Measurements from ENCODE around the gene TPCN2. TPM values are rescaled to one million over a fixed set of nuclear protein-coding genes. Genes with fewer than 3 reads are reported as not detected.

TPCN2 gene
- total RNA-seq, 2 experiments from 2014 or later = 21.4 to 22.1 TPM

DNA sequence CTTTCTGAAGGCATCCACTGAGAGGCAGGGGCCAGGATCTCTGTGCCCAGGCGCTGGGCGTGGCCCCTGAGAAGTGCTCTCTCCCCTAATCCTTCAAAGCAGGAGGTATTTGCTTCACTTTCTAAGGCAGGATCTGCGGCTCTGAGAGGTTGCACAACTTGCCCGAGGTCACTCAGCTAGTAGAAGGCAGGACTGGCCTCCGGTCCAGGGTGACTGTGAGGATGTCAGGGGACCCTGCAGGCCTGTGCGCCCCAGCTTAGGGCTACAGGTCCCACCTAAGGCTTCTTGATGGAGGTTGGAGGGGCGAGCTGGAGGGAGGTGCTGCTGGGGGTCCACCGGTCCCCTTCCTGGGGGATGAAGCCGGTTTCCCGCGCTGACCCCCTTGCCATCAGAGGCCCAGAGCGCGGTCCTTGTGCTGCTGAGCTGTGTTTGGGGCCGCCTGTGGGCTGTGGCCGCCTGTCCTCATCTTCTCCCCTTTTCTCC lies 108.0 kb downstream of the TPCN2 start:
- H3K27me3 Mint-ChIP-seq = no peaks in the 10 kb centered on the region
- H3K9me3 Mint-ChIP-seq = no peaks in the 10 kb centered on the region
- no peak overlapping the region for H3K4me3 Mint-ChIP-seq
- no peaks in the 10 kb centered on the region for H3K4me1 Mint-ChIP-seq
- no peak overlapping the region for H3K27ac Mint-ChIP-seq
- H3K36me3 Mint-ChIP-seq = no peaks in the 10 kb centered on the region
- POLR2A ChIA-PET = no interaction called here
- DNase-seq = no peak
- no peak for ATAC-seq (ENCODE audit: low read depth)

DNA sequence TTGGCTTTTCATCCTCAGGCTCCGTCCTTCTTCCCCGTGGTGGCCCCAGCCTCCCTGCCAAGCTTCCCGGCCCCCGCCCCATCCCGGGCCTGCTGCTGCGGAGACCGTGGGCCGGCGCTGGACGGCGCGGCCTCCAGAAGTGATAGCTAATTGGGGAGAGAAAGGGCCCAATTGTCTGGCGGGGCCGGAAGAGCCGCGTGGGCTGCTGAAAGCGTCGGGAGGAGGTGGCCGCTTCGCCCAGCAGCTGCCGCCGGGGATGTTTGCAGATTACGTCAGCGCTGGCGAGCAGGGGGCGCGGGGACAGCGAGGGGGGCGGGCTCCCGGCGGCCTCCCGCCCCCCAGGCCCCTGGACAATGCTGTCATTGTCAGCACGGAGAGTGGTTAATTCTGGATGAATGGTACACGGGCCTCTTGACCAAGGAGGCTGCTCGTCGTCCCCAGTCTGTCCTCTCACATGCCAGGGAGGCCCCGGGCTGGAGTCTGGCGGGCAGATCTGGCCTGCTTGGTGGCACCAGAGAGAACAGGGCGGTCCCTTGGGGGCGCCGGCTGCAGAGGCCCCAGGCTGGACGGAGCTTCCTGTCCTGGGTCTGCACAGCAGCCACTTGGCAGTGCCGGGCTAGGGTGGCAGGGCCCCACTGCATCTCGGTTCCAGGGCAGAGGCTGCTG lies 108.6 kb downstream of the TPCN2 start:
- ATAC-seq (ENCODE audit: low read depth) (no peak), DNase-seq (no peak)
- Mint-ChIP-seq H3K9me3 (no peaks in the 10 kb centered on the region), H3K4me3 (no peak overlapping the region), H3K4me1 (no peaks in the 10 kb centered on the region), H3K36me3 (no peaks in the 10 kb centered on the region), H3K27ac (no peak overlapping the region), H3K27me3 (no peaks in the 10 kb centered on the region)
- POLR2A ChIA-PET = no interaction called here

DNA sequence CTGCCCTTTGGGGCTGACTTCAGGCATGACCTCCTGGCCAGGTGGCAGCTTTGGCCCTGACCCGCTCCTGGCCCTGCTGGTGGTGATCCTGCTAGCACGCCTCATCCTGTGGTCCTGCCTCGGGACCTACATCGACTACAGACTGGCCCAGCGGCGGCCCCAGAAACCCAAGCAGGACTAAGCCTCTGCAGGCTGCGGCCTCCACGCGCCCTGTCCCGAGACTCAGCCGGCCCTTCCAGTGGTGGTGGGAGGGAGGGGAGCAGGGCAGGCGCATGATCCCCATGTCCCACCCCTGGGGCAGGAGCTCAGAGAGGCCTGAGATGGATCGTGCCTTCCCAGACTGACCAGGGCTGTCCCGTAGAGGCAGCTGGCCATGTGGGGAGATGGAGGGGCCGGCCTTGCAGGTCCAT lies 109.1 kb downstream of the TPCN2 start:
- no peak for ATAC-seq (ENCODE audit: low read depth)
- no peak overlapping the region for H3K4me3 Mint-ChIP-seq

DNA sequence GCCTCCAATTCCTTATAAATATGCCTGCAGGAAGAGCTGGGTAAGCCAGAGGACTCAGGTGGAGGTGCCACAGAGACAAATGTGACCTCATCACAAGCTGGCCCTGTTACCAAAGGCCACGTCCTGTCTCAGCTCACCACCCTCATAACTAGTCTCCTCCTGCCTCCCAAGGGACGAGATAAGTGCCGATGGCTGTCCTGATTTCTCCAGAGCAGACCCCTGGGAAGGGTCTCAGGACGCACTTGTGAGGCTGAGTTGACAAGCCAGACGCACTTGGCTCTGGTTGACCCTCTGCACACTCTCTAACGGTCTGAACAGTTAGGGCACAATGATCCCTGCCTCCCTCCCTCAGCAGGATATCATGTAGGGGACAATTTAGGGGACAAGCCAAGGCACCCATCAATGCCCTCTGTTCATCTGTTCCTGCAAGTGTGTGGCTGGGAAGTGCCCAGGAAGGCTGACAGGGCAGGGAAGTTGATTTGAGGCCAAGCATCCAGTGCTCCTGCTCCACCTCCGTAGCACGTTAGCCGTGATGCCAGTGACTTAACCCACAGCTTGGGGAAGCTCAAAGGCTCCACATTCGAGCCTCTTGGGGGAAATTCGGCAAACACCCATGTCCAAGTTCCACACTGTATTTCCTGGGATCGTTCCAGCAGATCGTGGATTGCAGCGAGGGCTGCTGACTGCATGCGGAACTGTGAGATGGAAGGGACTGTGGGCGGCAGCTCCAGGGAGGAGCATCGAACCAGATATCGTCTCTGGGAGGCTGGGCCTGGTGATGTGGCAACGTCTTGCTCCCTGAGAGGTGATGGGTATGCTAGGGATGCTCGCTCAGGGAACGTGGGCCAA lies 109.8 kb downstream of the TPCN2 start:
- no peak for ATAC-seq (ENCODE audit: low read depth)
- peaks cover 3% of the 10 kb centered on the region for H3K9me3 Mint-ChIP-seq
- H3K27me3 Mint-ChIP-seq = peaks cover 4% of the 10 kb centered on the region
- H3K4me3 Mint-ChIP-seq = no peak overlapping the region
- H3K36me3 Mint-ChIP-seq = peaks cover 2% of the 10 kb centered on the region
- no peak for DNase-seq
- POLR2A ChIA-PET = no interaction called here
- no peak overlapping the region for H3K27ac Mint-ChIP-seq
- H3K4me1 Mint-ChIP-seq = no peaks in the 10 kb centered on the region

More for the DNA sequence above, 109.1 kb downstream of the TPCN2 start:
- H3K36me3 Mint-ChIP-seq = peaks cover 2% of the 10 kb centered on the region
- H3K27me3 Mint-ChIP-seq = peaks cover 3% of the 10 kb centered on the region
- DNase-seq = no peak
- H3K9me3 Mint-ChIP-seq = peaks cover 3% of the 10 kb centered on the region
- POLR2A ChIA-PET = no interaction called here
- H3K4me1 Mint-ChIP-seq = no peaks in the 10 kb centered on the region
- H3K27ac Mint-ChIP-seq = no peak overlapping the region

DNA sequence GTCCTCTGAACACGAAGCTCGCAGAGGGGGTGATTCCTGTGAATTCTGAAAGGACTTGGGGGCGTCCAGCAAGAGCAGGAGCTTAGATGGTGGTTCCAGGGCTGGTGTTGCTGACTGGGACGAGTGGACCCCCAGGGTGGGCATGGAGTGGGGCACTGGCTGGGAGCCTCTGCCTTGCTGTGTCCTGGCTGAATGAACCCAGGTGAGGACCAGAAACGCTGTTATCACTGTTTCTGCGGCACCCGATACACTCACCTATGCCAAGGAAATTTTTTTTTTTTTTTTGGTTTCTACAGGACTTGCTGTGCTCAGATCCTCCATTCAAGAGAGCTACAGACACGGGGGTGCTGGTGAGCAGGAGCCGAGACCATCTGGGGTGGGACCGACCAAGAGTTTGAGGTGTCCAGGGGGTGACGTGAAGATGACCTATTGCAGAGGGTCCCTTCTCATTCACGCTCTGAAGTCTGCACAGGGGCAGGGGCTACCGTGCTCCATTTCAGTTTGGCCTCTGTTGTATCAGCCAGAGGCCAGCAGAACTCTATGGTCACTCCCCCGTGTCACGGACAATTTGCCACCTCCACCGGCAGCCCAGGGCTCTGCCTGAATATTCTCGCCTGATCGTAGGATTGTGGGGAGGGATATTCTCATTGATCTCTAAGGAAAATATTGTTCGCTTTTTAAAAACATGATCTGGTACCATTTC lies 110.6 kb downstream of the TPCN2 start:
- no peak overlapping the region for H3K4me3 Mint-ChIP-seq
- DNase-seq (no peak), ATAC-seq (ENCODE audit: low read depth) (no peak)
- no peaks in the 10 kb centered on the region for H3K4me1 Mint-ChIP-seq
- H3K36me3 Mint-ChIP-seq = peaks cover 2% of the 10 kb centered on the region
- peaks cover 7% of the 10 kb centered on the region for H3K9me3 Mint-ChIP-seq
- H3K27me3 Mint-ChIP-seq = peaks cover 4% of the 10 kb centered on the region
- no peak overlapping the region for H3K27ac Mint-ChIP-seq
- POLR2A ChIA-PET = no interaction called here

DNA sequence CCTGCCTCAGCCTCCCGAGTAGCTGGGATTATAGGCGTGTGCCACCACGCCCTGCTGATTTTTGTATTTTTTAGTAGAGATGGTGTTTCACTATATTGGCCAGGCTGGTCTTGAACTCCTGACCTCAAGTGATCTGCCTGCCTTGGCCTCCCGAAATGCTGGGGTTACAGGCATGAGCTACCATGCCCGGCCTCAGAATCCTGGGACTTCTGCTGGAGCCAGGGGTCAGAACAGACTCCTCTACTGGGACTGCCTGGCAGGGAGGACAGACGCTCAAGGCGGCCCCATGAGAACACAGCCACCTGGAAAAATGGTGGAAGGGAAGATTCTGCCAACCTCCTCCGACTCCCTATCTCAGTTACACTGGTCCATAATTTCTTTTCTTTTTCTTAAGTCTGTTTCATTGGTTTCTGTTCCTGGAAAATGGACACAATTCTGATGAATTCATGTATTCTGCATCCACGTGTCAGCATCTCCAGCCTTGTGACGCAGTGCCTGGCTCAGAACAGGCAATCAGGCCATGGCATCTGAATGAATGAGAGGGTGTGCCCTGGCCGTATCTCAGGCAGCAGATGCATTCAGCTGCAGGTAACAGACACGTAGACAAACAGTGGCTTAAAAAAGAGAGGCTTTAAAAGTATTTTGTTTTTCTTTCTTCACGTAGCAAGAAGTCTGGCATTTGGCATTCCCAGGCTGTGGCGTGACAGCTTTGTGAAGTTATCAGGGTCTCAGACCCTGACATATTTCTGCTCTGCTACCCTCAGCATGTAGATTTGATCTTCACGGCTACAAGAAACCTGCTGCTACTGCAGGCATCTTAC lies 111.8 kb downstream of the TPCN2 start:
- Mint-ChIP-seq H3K36me3 (peaks cover 2% of the 10 kb centered on the region), H3K27ac (no peak overlapping the region), H3K4me1 (no peaks in the 10 kb centered on the region), H3K9me3 (peaks cover 7% of the 10 kb centered on the region), H3K4me3 (no peak overlapping the region), H3K27me3 (peaks cover 4% of the 10 kb centered on the region)
- DNase-seq (no peak), ATAC-seq (ENCODE audit: low read depth) (no peak)
- POLR2A ChIA-PET = no interaction called here

DNA sequence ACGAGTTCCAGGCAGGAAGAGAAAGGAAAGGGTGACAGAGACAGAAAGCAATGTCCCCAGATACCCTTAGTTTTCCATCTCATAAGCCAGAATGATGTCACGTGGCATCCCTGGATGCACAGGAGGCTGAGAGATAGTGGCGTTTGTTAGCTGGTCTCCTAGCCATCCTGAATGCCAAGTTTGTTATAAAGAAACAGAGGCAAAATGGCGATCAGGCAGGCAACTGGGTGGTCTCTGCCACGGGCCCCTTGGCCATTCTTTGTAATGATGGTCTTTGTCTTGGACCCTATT lies 112.3 kb downstream of the TPCN2 start:
- Mint-ChIP-seq H3K27me3 (peaks cover 4% of the 10 kb centered on the region), H3K9me3 (peaks cover 7% of the 10 kb centered on the region), H3K27ac (no peak overlapping the region), H3K4me1 (no peaks in the 10 kb centered on the region), H3K4me3 (no peak overlapping the region), H3K36me3 (peaks cover 2% of the 10 kb centered on the region)
- no peak for DNase-seq
- POLR2A ChIA-PET = no interaction called here
- no peak for ATAC-seq (ENCODE audit: low read depth)

DNA sequence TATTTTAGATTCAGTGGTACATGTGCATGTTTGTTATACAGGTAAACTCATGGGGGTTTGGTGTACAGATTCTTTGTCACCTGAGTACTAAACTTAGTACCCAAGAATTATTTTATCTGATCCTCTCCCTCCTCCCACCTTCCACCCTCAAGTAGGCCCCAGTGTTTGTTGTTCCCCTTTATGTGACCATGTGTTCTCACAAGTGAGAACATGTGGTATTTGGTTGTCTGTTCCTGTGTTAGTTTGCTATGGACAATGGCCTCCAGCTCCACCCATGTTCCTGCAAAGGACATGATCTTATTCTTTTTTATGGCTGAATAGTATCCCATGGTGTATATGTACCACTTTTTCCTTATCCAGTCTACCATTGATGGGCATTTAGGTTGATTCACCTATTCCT lies 113.8 kb downstream of the TPCN2 start:
- POLR2A ChIA-PET = no interaction called here
- peaks cover 6% of the 10 kb centered on the region for H3K4me1 Mint-ChIP-seq
- no peak for DNase-seq
- ATAC-seq (ENCODE audit: low read depth) = no peak
- H3K4me3 Mint-ChIP-seq = no peak overlapping the region
- no peak overlapping the region for H3K27ac Mint-ChIP-seq
- H3K27me3 Mint-ChIP-seq = peaks cover 7% of the 10 kb centered on the region
- H3K9me3 Mint-ChIP-seq = peaks cover 7% of the 10 kb centered on the region
- H3K36me3 Mint-ChIP-seq = peaks cover 2% of the 10 kb centered on the region

DNA sequence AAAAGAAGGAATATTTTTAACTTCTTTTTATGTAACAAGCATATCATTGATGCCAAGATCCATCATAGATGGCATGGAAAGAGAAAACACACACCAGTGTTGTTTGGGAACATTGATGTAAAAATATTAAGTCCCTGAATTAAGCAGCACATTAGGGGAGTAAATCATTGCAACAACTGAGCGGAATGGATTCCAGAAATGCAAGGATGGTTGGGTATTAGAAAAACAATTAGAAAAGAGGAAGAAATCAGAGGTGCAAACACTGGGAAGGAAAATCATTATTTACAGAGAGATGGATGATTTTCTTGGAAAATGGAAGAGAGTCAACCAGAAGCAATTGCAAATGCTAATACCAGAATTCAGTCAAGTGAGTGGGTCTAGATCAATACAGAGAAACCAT lies 115.1 kb downstream of the TPCN2 start:
- POLR2A ChIA-PET = no interaction called here
- no peak overlapping the region for H3K27ac Mint-ChIP-seq
- DNase-seq = no peak
- peaks cover 7% of the 10 kb centered on the region for H3K9me3 Mint-ChIP-seq
- ATAC-seq (ENCODE audit: low read depth) = no peak
- H3K4me3 Mint-ChIP-seq = no peak overlapping the region
- peaks cover 2% of the 10 kb centered on the region for H3K36me3 Mint-ChIP-seq
- peaks cover 7% of the 10 kb centered on the region for H3K27me3 Mint-ChIP-seq
- peaks cover 6% of the 10 kb centered on the region for H3K4me1 Mint-ChIP-seq

DNA sequence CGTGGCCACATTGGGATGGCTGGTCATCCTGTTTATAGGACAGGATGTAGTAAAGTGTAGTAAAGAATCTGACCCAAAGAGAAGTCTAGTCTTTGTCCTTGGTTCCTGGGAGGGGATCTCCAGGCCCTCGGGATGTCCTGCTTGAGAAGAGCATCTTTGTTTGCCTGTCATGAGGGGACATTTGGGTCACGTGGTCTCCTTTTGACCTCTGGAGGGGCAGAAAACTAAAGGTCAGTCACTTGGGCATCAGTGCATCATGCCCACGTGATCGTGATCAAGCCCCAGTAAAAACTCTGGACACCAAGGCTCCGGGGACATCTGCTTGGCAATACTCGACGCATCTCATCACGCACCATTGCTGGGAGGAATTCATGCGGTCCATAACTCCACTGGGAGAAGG lies 116.1 kb downstream of the TPCN2 start:
- ATAC-seq (ENCODE audit: low read depth) (no peak), DNase-seq (no peak)
- H3K27ac Mint-ChIP-seq = no peak overlapping the region
- H3K27me3 Mint-ChIP-seq = peaks cover 7% of the 10 kb centered on the region
- peaks cover 7% of the 10 kb centered on the region for H3K9me3 Mint-ChIP-seq
- peaks cover 6% of the 10 kb centered on the region for H3K4me1 Mint-ChIP-seq
- POLR2A ChIA-PET = no interaction called here
- no peak overlapping the region for H3K4me3 Mint-ChIP-seq
- peaks cover 2% of the 10 kb centered on the region for H3K36me3 Mint-ChIP-seq

DNA sequence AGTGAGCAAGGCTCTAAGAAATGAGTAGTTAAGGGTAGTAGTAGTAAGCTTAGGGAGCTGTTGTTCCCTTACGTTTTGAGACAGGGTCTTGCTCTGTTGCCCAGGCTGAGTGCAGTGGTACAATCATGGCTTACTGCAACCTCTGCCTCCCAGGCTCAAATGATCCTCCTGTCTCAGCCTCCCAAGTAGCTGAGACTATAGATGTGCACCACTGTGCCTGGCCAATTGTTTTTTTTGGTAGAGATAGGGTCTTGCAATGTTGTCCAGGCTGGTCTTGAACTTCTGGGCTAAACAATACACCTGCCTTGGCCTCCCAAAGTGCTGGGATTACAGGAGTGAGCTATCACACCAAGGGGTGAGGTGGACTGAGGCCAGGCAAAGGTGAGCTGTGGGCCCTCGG lies 117.0 kb downstream of the TPCN2 start:
- H3K4me3 Mint-ChIP-seq = no peak overlapping the region
- POLR2A ChIA-PET = no interaction called here
- peaks cover 6% of the 10 kb centered on the region for H3K4me1 Mint-ChIP-seq
- peaks cover 2% of the 10 kb centered on the region for H3K36me3 Mint-ChIP-seq
- DNase-seq = no peak
- peaks cover 7% of the 10 kb centered on the region for H3K27me3 Mint-ChIP-seq
- H3K27ac Mint-ChIP-seq = no peak overlapping the region
- H3K9me3 Mint-ChIP-seq = peaks cover 7% of the 10 kb centered on the region
- ATAC-seq (ENCODE audit: low read depth) = no peak

DNA sequence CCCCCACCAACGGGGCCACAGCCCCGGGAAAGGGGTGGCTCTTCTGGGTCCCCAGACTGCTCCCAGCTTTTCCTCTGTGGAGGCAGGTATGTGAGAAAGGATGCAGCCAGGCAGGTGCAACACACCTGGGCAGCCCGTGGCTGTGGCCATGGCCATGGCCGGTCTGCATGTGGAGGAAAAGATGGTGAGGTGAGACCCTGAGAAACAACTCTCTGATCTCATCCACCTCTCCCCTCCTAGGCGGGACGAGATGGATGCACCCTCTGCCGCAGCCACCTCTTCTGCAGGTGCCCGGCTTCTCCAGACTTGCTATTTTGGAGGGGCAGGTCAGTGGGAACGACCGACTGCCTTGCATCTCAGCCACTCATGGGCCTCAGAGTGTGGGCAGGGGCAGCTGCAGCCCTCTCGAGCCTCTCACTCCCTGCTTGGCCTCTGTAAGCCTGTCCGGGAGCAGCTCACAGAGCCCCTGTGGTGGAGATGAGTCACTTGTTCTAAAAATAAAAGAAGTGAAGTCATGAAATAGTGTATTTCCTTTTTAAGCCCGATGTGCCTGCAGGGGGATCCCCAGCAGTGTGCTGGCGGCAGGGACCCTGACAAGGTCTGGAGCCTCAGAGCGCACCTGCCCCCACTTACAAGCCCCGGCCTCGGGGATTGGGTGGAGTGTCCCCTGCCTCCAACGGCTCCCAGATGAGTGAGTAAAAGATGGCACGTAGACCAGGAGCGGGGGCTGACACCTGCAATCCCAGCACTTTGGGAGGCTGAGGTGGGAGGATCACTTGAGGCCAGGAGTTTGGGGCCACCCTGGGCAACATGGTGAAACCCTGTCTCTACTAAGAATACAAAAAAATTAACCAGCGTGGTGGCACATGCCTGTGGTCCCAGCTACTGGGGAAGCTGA lies 117.7 kb downstream of the TPCN2 start:
- H3K27ac Mint-ChIP-seq = peak overlapping the region; percentile 77
- ATAC-seq (ENCODE audit: low read depth) = peak; percentile 97
- H3K9me3 Mint-ChIP-seq = peaks cover 7% of the 10 kb centered on the region

More for the DNA sequence above, 117.7 kb downstream of the TPCN2 start:
- Mint-ChIP-seq H3K4me3 (peak overlapping the region; percentile 36), H3K36me3 (peaks cover 2% of the 10 kb centered on the region), H3K27me3 (peaks cover 7% of the 10 kb centered on the region), H3K4me1 (peaks cover 6% of the 10 kb centered on the region)
- DNase-seq = peak; percentile 42
- POLR2A ChIA-PET = no interaction called here

All from activated naive CD8-positive, alpha-beta T cell treated with anti-CD3 and anti-CD28 coated beads, Interleukin-2, amount 10 ng/mL, durations not matched to agents 7 days and 5 days (primary cell).